NCI-H128 (cell line): ENCODE measurements around the gene EPN2.

Source experiments
- DNase-seq: peaks from one replicate; lab custom pipeline; 2025; ENCODE audit not compliant: unreplicated experiment; lab: John Stamatoyannopoulos, UW

Gene EPN2

GRCh38 chr17:19309701-19310100 is 72.5 kb downstream of the EPN2 start:
- DNase-seq, result no peak

- no peak for DNase-seq
Observed at GRCh38 chr17:19310151-19310550, 73.0 kb downstream of the EPN2 start.

GRCh38 chr17:19311016-19311415 is 73.8 kb downstream of the EPN2 start:
- DNase-seq, result no peak

GRCh38 chr17:19311421-19312215 is 74.5 kb downstream of the EPN2 start:
- no peak for DNase-seq

GRCh38 chr17:19312406-19312805 is 75.2 kb downstream of the EPN2 start:
- no peak for DNase-seq

GRCh38 chr17:19313066-19313745 is 76.0 kb downstream of the EPN2 start:
- no peak for DNase-seq

- DNase-seq, result no peak
Observed at GRCh38 chr17:19313746-19314651, 76.8 kb downstream of the EPN2 start.

- DNase-seq, result no peak
Observed at GRCh38 chr17:19315104-19315503, 77.9 kb downstream of the EPN2 start.

- no peak for DNase-seq
Observed at GRCh38 chr17:19316761-19317358, 79.7 kb downstream of the EPN2 start.

GRCh38 chr17:19317359-19318095 is 80.4 kb downstream of the EPN2 start:
- DNase-seq, result no peak

- DNase-seq, result no peak
Observed at GRCh38 chr17:19318611-19319010, 81.4 kb downstream of the EPN2 start.

- DNase-seq, result no peak
Observed at GRCh38 chr17:19319771-19320505, 82.8 kb downstream of the EPN2 start.

GRCh38 chr17:19320876-19321275 is 83.7 kb downstream of the EPN2 start:
- DNase-seq, result no peak

- DNase-seq, result no peak
Observed at GRCh38 chr17:19321481-19322128, 84.4 kb downstream of the EPN2 start.

GRCh38 chr17:19322129-19322505 is 85.0 kb downstream of the EPN2 start:
- DNase-seq, result no peak

GRCh38 chr17:19322861-19323260 is 85.7 kb downstream of the EPN2 start:
- no peak for DNase-seq

GRCh38 chr17:19325542-19325941 is 88.4 kb downstream of the EPN2 start:
- no peak for DNase-seq

- no peak for DNase-seq
Observed at GRCh38 chr17:19327031-19327783, 90.0 kb downstream of the EPN2 start.
